Umbilical cord (tissue), 2 donors: ENCODE results near the gene NEGR1. TPM values are rescaled to one million over a fixed set of nuclear protein-coding genes. Genes with fewer than 3 reads are reported as not detected.
A peak's percentile ranks its signal among the peaks of the same experiment; 100 is the strongest.

Source experiments
- DNase-seq: peaks from one replicate; pipeline ENCODE4 v3.0.0-alpha.2; 2015; ENCODE audit warnings: low spot score
- total RNA-seq: library from RNA; depleted of rRNA; stranded (reverse); fragments of >200 nt; gene quantifications from one replicate; pipeline ENCODE4 v1.2.3, GENCODE V29; 2014; ENCODE audit warnings: low replicate concordance; ENCODE audit not compliant: insufficient read depth

Gene NEGR1
- total RNA-seq, 1 donor from 2014 or later, result 49.1 TPM

DNA sequence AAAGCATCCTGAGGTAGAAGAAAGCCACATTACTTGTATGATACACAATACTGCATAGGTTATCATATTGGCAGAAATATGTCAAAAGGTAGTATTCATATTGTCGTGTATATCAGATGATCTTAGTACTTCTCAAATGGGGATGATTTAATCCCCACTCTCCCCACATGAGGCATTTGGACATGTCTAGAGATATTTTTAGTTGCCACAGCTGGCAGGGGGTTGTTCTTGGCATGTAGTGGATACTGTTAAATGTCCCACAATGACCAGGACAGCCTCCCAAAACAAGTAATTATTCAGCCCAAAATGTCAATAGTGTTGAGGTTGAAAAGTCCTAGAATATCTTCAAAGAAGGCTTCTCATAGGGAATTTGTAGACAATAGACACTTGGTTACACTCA lies 162.8 kb downstream of the NEGR1 start:
- no peak for DNase-seq

DNA sequence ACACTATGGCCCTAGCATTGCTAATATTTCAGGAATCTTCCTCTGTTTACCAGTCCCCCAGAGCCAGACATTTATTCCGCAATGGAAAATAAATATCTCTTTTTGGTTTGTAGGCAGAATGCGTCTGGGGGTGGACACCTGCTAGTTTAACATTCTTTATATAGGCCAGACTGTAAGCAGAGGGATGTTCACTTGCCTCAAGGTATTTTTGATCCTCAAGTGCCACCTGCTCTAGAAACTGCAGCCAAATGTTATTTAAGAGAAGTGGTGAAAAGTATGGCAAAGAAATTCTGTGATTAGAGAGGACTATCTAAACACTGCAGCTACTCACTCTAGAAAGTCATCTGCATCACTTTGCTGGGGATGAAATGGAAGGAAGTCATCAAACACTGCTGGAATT lies 164.7 kb downstream of the NEGR1 start:
- DNase-seq, result no peak

DNA sequence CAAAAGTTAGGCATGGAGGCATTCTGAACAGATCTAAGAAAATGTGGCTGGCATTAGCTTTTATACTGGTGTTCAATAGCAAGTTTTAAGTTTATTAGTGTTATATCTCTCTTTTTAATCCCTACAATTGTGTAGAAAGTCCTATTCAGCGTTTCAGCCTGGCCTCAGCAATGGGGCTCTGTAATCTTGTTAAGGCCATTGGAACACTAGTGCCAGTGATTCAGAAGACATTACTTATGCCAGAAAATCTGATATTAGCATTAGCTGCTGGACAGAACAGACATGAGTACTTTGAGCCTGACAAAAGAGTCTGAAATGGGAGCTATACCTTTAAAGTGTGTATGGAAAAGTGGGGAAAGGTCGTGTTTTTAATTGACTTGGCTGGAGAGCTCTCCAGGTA lies 167.0 kb downstream of the NEGR1 start:
- no peak for DNase-seq

DNA sequence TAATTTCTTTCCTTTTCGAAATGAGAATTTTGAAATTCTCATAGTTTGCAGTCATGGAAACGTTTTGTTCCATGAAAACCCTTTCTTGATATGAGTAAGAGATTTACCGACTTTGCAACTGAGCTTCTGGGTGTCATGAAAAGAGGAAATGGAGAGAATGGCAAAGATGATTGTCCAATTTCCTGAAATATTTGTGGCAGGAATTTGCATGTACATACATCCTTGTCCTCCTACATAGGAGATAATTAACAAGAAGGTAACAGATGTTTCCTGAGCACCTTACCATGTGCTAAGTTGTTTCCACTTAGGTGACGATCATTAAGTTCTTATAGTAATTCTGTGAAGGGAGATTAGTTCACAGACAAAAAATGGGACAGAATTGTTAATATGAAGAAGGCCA lies 170.7 kb downstream of the NEGR1 start:
- no peak for DNase-seq

- peak; percentile 29 for DNase-seq
Observed at GRCh38 chr1:72109916-72110315, 172.4 kb downstream of the NEGR1 start.

- no peak for DNase-seq
Observed at GRCh38 chr1:72105201-72105600, 177.1 kb downstream of the NEGR1 start.

DNA sequence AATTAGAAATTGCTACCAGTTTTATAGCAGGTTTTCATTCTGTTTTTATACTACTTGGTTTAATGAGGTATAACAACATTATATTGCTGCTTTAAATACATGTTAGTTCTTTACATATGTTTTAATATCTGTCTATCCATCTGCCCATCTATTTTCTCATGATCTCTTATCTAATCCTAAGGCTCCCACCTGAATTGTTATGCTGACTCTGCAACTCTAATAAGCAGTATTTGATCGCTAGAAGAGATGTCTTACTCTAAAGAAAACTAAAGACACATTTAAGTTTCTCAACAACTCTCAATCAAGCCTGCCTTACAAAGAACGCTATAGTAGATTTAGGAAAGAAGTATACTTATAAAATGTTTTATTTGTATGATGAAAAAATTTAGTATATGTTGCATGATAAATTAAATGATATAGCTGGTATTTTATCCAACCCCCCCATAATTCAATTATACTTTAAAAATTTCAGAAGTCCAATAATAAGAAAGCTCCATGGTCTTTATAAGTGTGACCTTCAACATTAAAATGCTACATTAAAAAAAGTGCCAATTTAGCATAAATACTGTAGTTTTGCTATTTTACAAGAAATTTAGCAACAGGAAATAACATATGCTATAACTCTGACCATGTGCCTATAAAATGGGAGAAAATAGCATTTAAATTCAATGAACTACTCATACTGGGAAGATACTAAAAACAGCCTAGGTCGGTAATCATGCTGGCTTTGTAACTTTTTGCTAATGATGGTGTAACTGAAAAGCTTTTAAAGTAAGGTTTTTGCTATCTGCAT lies 180.3 kb downstream of the NEGR1 start:
- DNase-seq, result no peak

DNA sequence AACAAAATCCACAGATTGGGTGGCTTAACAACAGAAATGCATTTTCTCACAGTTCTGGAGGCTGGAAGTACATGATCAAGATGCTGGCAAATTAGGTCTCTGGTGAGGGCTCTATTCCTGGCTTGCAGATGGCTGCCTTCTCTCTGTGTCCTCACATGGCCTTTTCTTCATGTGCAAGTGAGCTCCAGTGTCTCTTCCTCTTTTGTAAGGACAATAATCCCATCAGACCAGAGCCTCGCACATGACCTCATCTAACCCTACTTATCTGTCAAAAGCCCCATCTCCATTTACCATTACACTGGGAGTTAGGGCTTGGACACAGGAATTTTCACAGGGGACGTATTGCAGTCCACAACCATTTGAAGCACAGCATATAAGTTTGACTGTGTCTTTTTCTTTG lies 181.6 kb downstream of the NEGR1 start:
- no peak for DNase-seq

GRCh38 chr1:72097851-72098570 lies 184.3 kb downstream of the NEGR1 start:
- no peak for DNase-seq

GRCh38 chr1:72094209-72094608 lies 188.1 kb downstream of the NEGR1 start:
- DNase-seq, result no peak

GRCh38 chr1:72086394-72086793 lies 195.9 kb downstream of the NEGR1 start:
- DNase-seq, result no peak

- DNase-seq, result no peak
Observed at GRCh38 chr1:72075425-72075824, 206.9 kb downstream of the NEGR1 start.

DNA sequence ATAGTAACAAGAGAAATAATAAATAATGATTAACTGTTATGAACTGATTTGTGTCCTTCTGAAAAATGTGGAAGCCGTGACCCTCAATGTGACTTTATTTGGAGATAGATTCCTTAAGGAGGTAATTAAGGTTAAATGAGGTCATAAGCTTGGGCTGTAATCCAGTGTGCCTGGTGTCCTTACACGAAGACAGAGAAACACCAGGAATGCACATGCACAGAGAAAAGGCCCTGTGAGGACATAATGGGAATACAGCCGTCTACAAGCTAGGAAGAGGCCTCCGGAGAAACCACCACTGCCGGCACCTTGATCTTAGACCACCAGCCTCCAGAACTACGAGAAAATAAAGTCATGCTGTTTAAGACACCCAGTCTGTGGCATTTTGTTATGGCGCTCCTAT lies 215.9 kb downstream of the NEGR1 start:
- no peak for DNase-seq

DNA sequence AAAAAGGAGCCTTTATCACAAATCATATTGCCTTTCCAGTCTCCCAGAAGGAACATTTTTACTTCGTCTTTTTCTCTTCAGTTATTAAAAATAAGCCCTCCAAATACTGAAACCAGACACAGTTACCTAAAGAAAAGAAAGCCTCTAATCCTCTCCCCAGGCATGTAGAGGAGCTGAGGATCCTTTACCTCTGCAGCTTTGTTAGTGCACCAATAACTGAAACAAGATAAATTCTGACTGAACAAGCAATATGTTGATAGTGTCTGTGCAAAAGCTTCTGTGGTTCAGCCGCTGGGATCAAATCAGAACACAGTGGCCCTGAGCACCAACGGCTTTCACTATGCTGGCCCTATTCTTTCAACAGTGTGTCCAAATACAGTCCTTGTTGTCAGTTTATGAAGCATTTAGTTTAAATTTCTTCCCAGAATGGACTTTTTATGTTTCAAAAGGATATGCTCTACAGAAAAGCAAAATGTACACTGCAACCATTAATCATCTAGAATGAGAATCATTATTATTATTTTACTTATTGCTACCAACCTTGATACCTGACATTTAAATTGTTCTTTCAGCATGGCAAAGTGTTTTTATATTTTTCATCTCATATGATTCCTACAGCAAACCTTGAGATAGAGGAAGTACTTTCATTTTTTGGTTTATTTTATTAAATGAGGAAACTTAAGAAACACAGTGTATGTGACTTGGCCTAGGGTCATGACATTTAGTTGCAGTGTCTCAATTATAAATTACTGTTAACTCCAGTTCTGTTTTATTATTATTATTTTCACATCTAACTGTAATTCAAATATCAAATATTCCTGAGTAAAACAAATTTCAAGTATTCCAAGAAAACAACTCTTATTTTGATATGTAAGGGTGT lies 217.9 kb downstream of the NEGR1 start:
- DNase-seq, result peak; percentile 19

GRCh38 chr1:72063364-72064044 lies 218.8 kb downstream of the NEGR1 start:
- DNase-seq, result peak; percentile 3

DNA sequence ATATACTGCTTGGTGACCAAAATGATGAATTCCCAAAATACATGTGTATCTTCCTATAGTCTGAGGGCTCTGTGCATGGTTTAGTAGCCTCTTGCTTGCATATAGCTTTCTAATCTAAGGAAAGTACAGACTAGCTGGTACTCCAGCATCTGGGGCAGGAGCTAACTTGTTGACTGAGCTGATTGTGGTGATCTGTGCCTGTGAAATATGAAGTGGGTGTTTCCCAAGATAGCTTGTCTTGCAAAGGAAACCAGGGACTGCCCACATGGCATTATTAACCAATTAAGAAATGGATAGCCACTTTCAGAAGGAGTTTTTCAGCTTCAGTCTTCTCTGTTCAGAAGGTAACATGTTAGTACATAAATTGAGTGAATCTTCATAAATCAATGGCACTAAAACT lies 219.8 kb downstream of the NEGR1 start:
- peak; percentile 55 for DNase-seq

DNA sequence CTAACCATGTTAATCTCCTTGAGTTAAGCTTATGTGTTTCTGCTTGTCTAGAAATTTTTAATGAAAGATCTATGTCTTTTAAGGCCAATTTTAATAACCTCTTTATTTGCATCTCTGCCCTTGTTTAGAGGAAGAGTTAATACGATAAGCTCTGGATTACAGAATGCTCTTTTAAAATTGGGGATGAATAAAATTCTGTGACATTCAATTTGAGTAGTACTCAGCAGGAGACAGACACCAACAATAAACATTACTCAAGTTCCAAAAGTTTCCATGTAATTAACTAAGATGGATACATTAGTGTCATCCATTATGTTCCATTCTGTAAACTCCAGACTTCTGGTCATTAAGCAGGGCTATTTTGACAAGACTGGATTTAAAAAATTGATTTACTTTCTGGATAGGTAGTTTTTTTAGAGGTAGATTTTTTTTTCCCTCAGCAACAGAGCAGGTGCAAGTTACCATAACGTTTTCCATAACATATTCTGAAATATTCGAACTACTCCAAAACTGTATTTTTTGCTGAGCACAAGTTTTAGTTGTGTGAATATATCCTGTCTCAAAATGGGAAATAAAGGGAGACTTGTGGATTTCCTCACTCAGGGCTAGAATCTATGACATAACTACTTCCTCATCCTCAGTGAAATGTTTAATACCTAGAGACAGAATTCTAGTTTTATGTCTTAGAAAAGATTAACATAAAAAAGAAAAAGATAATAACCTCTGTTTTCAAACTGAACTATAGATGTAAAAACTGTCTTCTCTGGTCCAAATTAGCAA lies 221.7 kb downstream of the NEGR1 start:
- no peak for DNase-seq

- DNase-seq, result no peak
Observed at GRCh38 chr1:72056516-72056915, 225.8 kb downstream of the NEGR1 start.

- DNase-seq, result no peak
Observed at GRCh38 chr1:72051538-72051937, 230.8 kb downstream of the NEGR1 start.

- no peak for DNase-seq
Observed at GRCh38 chr1:72050551-72050950, 231.8 kb downstream of the NEGR1 start.
